ENCODE data around the gene MTA2. TPM values are rescaled to one million over a fixed set of nuclear protein-coding genes. Genes with fewer than 3 reads are reported as not detected.

The MTA2 gene
- total and polyA plus RNA-seq, 10 of the 15 experiments (the other 5 are each of a cell fraction or from before 2014, with no cell fraction given) = 6.7 to 201 (median 113) TPM

DNA sequence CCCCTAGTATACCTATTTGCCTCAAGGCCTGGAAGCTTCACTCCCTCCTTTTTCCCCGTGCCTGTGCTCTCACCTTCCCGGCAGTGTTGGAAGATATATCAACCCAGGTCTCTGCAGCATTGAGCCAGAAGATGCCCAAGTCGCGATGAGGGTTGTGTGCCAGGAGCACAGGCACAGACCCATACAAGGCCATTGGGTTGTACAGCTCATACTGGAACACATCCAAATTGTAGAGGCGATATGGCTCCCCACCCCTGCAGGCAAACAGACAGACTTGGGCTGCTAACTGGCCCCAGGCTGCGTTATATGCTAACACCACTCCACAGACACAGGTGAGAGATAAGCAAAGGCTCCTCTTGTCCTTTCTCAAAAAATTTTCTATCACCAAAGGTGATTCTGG is 30.8 kb upstream of the MTA2 start:
- POLR2A ChIA-PET = no interaction called here
- Histone ChIP-seq H3K36me3 (ENCODE audit: control insufficient read depth in 2 of 2, insufficient read depth in 2 of 2, low read length in 1 of 2) (peaks cover 34 to 44% of the 10 kb centered on the region in 2 experiments), H3K4me1 (ENCODE audit: control insufficient read depth, insufficient read depth, low read length) (no peaks in the 10 kb centered on the region), H3K9me3 (replicated peaks; ENCODE audit: control insufficient read depth, insufficient read depth, low read length) (no peaks in the 10 kb centered on the region), H3K79me2 (ENCODE audit: control insufficient read depth, insufficient read depth, low read length) (no peaks in the 10 kb centered on the region), H3K4me2 (ENCODE audit: control insufficient read depth, insufficient read depth) (no peak overlapping the region), H3K9ac (ENCODE audit: control insufficient read depth, insufficient read depth, low read length) (no peak overlapping the region), H4K20me1 (ENCODE audit: control insufficient read depth, insufficient read depth) (no peaks in the 10 kb centered on the region), H2AFZ (ENCODE audit: control insufficient read depth, low read depth, low read length) (no peak overlapping the region), H3K27ac (ENCODE audit: control insufficient read depth, insufficient read depth) (no peak overlapping the region), H3K4me3 (no peak overlapping the region), H3K27me3 (replicated peaks in 1 of 2; ENCODE audit: control insufficient read depth in 2 of 2, insufficient read depth in 2 of 2, low read length in 1 of 2) (no peaks in the 10 kb centered on the region)
- CTCF ChIA-PET = no interaction called here
- FAIRE-seq (no peak), ATAC-seq (no peak), DNase-seq (ENCODE audit: low read depth, low spot score) (no peak)
- TF ChIP-seq SPI1 (IDR thresholded peaks at IDR 0.05; ENCODE audit: borderline replicate concordance, insufficient read depth, low read depth, low read length) = no peak
- TF ChIP-seq IKZF2 (IDR thresholded peaks at IDR 0.05) = no peak
- TF ChIP-seq, protein P1, sequence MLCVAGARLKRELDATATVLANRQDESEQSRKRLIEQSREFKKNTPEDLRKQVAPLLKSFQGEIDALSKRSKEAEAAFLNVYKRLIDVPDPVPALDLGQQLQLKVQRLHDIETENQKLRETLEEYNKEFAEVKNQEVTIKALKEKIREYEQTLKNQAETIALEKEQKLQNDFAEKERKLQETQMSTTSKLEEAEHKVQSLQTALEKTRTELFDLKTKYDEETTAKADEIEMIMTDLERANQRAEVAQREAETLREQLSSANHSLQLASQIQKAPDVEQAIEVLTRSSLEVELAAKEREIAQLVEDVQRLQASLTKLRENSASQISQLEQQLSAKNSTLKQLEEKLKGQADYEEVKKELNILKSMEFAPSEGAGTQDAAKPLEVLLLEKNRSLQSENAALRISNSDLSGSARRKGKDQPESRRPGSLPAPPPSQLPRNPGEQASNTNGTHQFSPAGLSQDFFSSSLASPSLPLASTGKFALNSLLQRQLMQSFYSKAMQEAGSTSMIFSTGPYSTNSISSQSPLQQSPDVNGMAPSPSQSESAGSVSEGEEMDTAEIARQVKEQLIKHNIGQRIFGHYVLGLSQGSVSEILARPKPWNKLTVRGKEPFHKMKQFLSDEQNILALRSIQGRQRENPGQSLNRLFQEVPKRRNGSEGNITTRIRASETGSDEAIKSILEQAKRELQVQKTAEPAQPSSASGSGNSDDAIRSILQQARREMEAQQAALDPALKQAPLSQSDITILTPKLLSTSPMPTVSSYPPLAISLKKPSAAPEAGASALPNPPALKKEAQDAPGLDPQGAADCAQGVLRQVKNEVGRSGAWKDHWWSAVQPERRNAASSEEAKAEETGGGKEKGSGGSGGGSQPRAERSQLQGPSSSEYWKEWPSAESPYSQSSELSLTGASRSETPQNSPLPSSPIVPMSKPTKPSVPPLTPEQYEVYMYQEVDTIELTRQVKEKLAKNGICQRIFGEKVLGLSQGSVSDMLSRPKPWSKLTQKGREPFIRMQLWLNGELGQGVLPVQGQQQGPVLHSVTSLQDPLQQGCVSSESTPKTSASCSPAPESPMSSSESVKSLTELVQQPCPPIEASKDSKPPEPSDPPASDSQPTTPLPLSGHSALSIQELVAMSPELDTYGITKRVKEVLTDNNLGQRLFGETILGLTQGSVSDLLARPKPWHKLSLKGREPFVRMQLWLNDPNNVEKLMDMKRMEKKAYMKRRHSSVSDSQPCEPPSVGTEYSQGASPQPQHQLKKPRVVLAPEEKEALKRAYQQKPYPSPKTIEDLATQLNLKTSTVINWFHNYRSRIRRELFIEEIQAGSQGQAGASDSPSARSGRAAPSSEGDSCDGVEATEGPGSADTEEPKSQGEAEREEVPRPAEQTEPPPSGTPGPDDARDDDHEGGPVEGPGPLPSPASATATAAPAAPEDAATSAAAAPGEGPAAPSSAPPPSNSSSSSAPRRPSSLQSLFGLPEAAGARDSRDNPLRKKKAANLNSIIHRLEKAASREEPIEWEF (IDR thresholded peaks at IDR 0.05; ENCODE audit: insufficient replicate concordance, low read depth, low read length) = no peak
- no peak for TF ChIP-seq POLR2A (IDR thresholded peaks at IDR 0.05; ENCODE audit: low read depth, low read length)
- no peak for TF ChIP-seq MYC (IDR thresholded peaks at IDR 0.05; ENCODE audit: insufficient read depth, insufficient read length, insufficient replicate concordance, low read length, severe bottlenecking)
- TF ChIP-seq, protein P2, sequence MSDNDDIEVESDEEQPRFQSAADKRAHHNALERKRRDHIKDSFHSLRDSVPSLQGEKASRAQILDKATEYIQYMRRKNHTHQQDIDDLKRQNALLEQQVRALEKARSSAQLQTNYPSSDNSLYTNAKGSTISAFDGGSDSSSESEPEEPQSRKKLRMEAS (IDR thresholded peaks at IDR 0.05; ENCODE audit: low read depth, low read length) = no peak
- TF ChIP-seq, protein P3, sequence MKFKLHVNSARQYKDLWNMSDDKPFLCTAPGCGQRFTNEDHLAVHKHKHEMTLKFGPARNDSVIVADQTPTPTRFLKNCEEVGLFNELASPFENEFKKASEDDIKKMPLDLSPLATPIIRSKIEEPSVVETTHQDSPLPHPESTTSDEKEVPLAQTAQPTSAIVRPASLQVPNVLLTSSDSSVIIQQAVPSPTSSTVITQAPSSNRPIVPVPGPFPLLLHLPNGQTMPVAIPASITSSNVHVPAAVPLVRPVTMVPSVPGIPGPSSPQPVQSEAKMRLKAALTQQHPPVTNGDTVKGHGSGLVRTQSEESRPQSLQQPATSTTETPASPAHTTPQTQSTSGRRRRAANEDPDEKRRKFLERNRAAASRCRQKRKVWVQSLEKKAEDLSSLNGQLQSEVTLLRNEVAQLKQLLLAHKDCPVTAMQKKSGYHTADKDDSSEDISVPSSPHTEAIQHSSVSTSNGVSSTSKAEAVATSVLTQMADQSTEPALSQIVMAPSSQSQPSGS (IDR thresholded peaks at IDR 0.05; ENCODE audit: low read length) = no peak
- no peak for TF ChIP-seq BMI1 (IDR thresholded peaks at IDR 0.05; ENCODE audit: borderline replicate concordance)
- no peak for TF ChIP-seq MEF2B (IDR thresholded peaks at IDR 0.05; ENCODE audit: partially characterized antibody, poor library complexity, severe bottlenecking)
- TF ChIP-seq, protein P4, sequence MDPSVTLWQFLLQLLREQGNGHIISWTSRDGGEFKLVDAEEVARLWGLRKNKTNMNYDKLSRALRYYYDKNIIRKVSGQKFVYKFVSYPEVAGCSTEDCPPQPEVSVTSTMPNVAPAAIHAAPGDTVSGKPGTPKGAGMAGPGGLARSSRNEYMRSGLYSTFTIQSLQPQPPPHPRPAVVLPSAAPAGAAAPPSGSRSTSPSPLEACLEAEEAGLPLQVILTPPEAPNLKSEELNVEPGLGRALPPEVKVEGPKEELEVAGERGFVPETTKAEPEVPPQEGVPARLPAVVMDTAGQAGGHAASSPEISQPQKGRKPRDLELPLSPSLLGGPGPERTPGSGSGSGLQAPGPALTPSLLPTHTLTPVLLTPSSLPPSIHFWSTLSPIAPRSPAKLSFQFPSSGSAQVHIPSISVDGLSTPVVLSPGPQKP (IDR thresholded peaks at IDR 0.05; ENCODE audit: low read depth, low read length) = no peak
- TF ChIP-seq, protein P5, sequence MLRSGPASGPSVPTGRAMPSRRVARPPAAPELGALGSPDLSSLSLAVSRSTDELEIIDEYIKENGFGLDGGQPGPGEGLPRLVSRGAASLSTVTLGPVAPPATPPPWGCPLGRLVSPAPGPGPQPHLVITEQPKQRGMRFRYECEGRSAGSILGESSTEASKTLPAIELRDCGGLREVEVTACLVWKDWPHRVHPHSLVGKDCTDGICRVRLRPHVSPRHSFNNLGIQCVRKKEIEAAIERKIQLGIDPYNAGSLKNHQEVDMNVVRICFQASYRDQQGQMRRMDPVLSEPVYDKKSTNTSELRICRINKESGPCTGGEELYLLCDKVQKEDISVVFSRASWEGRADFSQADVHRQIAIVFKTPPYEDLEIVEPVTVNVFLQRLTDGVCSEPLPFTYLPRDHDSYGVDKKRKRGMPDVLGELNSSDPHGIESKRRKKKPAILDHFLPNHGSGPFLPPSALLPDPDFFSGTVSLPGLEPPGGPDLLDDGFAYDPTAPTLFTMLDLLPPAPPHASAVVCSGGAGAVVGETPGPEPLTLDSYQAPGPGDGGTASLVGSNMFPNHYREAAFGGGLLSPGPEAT (IDR thresholded peaks at IDR 0.05; ENCODE audit: low read depth) = no peak
- no peak for TF ChIP-seq RBBP5 (conservative IDR thresholded peaks at IDR 0.05)
- no peak for TF ChIP-seq ZNF384 (IDR thresholded peaks at IDR 0.05; ENCODE audit: borderline replicate concordance, low read depth, low read length)
- in situ Hi-C loops (cut with MboI) = no loop called here
- SMC1A ChIA-PET (ENCODE audit: uncharacterized antibody, unreplicated experiment) = no interaction called here
- BruUV-seq (replicated peaks) = no TSS peak
- WGBS (ENCODE audit: insufficient coverage, insufficient replicate concordance, low lambda C conversion rate, missing lambda C conversion rate) = 100% methylated on average over 6 of the region's 6 CpGs
- intact Hi-C loops (cut with micrococcal nuclease; ENCODE audit: unreplicated experiment) = no loop called here
- RAD21 ChIA-PET (ENCODE audit: unreplicated experiment) = interaction anchor here (0.6 kb wide), 1 partner anchor 13 kb away, joined by 3 read pairs; no protein-coding TSS in a partner anchor

All from GM12878 (cell line).